Spleen (tissue), 7 donors: ENCODE measurements around the gene SAMD10.

Experiments used
- POLR2A ChIP-seq, 3 donors: fragments of 450-650 bp; IDR thresholded peaks; one replicate each; pipeline ENCODE4 v1.5.1; 2017; ENCODE audit warnings: antibody characterized with exemption in 3 of 3, mild to moderate bottlenecking in 1 of 3
- TF ChIP-seq, protein P1 (sequence below), 11 experiments: fragments of 200-600 bp in 7 of 11; fragments of 450-650 bp in 4 of 11; sonication (generic) in 4 of 11; IDR thresholded peaks in 8 of 11; conservative IDR thresholded peaks in 3 of 11; 1 replicate in 7 of 11; 2 replicates in 4 of 11; pipeline versions ENCODE4 v1.4.0 to v1.8.0; 2016 to 2021; ENCODE audit warnings: antibody characterized with exemption in 11 of 11, inconsistent platforms in 4 of 11, mild to moderate bottlenecking in 1 of 11
- donor health status: DM: no; HTN: no; CAD: no; lungs with moderate emphysema.
- donor health status: DM: no; HTN: no; CAD: no.
- donor health status: DM: no; HTN: no; CAD: no.

DNA sequence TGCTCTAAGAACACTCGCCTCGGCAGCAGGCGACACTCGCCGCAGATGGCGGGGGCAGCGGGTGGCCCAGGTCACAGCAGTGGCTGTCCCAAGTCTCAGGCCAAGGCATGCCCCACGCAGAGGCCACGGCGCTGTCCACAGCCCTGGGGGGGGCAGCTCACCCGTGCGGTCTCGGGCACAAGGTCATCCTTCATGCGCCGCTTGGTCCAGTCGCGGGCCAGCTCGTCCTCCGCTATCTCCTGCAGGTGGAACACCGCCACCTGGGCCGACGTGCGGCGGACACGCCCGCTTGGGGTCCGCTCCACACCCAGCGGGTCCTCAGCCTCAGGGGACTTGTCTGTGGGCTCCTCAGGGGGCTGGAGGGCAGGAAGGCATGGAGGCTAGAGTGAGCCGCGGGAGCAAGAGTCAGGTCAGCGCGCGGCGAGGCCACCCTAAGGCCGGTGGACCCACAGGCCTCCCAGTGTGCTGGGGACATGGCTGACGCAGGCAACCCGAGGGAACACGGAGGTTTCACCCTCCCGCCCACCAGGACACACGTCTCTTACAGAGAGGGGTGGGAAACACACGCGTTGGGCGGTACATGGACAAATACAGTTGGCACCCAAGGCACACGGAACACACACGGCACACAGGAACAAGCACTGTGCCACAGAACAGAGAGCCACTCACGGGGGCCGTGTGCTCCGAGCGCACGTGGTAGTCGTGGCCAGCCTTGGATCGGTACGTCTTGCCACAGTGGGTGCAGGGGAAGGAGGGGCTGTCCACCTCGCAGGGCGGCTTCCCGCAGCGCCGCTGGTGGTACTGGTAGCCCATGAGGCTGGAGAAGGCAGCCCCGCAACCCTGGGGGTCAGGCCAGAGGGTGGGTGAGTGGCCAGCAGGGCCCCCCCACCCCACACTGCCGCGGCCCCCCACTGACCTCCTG, 16.8 kb downstream of the SAMD10 start:
- no peak for TF ChIP-seq POLR2A (IDR thresholded peaks at IDR 0.05)
- TF ChIP-seq, protein P1, sequence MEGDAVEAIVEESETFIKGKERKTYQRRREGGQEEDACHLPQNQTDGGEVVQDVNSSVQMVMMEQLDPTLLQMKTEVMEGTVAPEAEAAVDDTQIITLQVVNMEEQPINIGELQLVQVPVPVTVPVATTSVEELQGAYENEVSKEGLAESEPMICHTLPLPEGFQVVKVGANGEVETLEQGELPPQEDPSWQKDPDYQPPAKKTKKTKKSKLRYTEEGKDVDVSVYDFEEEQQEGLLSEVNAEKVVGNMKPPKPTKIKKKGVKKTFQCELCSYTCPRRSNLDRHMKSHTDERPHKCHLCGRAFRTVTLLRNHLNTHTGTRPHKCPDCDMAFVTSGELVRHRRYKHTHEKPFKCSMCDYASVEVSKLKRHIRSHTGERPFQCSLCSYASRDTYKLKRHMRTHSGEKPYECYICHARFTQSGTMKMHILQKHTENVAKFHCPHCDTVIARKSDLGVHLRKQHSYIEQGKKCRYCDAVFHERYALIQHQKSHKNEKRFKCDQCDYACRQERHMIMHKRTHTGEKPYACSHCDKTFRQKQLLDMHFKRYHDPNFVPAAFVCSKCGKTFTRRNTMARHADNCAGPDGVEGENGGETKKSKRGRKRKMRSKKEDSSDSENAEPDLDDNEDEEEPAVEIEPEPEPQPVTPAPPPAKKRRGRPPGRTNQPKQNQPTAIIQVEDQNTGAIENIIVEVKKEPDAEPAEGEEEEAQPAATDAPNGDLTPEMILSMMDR (IDR thresholded peaks at IDR 0.05 in 8 of 11, conservative IDR thresholded peaks at IDR 0.05 in 3 of 11): no peak
